Sigmoid colon (tissue), 7 donors: Measurements from ENCODE around the gene LMBR1. TPM values are rescaled to one million over a fixed set of nuclear protein-coding genes. Genes with fewer than 3 reads are reported as not detected.
"Not testable (repeated sequence)": the region's sequence is repeated elsewhere in the genome, so short reads cannot be mapped to it uniquely, and the experiment has no call there.

ENCODE experiments used
- DNase-seq: peaks from one replicate; pipeline ENCODE4 v3.0.0-alpha.2; 2019
- H3K27ac ChIP-seq, 4 donors: fragments of 200-600 bp; sonication (generic); one replicate each; pipeline ENCODE4 v1.5.1; 2016 to 2019; ENCODE audit warnings: mild to moderate bottlenecking in 1 of 4
- H3K27me3 ChIP-seq, 3 donors: fragments of 200-600 bp; sonication (generic); one replicate each; pipeline ENCODE4 v1.5.1; 2019; ENCODE audit warnings: mild to moderate bottlenecking in 1 of 3
- H3K36me3 ChIP-seq, 4 donors: fragments of 200-600 bp; sonication (generic); one replicate each; pipeline ENCODE4 v1.5.1; 2016 to 2019
- H3K4me1 ChIP-seq, 4 donors: fragments of 200-600 bp; sonication (generic); one replicate each; pipeline ENCODE4 v1.5.1; 2017 to 2019
- H3K4me3 ChIP-seq, 4 donors: fragments of 200-600 bp; sonication (generic); one replicate each; pipeline ENCODE4 v1.5.1; 2017 to 2019; ENCODE audit warnings: mild to moderate bottlenecking in 2 of 4, moderate library complexity in 1 of 4
- H3K9me3 ChIP-seq, 4 donors: fragments of 200-600 bp in 3 of 4; sonication (generic) in 3 of 4; one replicate each; pipeline versions ENCODE4 v1.5.1 to v1.6.1; 2013 to 2019
- EP300 ChIP-seq, 4 donors: sonication (generic); formaldehyde crosslinking; IDR thresholded peaks; one replicate each; pipeline ENCODE4 v1.6.1; 2017; ENCODE audit warnings: antibody characterized with exemption in 4 of 4
- POLR2A ChIP-seq, 2 donors: fragments of 450-650 bp; IDR thresholded peaks; one replicate each; pipeline ENCODE4 v1.6.1; 2016; ENCODE audit warnings: antibody characterized with exemption in 2 of 2, mild to moderate bottlenecking in 2 of 2, moderate library complexity in 2 of 2
- POLR2AphosphoS5 ChIP-seq, 4 donors: sonication (generic); formaldehyde crosslinking; IDR thresholded peaks; one replicate each; pipeline ENCODE4 v1.6.1; 2017; ENCODE audit warnings: antibody characterized with exemption in 4 of 4
- WGBS, 2 donors: extraction: QIAGEN DNeasy Blood & Tissue Kit; methylation state at CpG; one replicate each; pipeline ENCODE4 v1.1.7; 2013; 5-methylcytosine and 5-hydroxymethylcytosine counted together
- intact Hi-C: fragments of 100-400 bp; cut with DNase I; formaldehyde crosslinking; loops from one replicate; pipeline ENCODE4 v1.15.1; 2023
- polyA plus RNA-seq, 3 donors: library from polyadenylated mRNA; stranded (reverse); fragments of 200-250 nt; gene quantifications; one replicate each; pipeline ENCODE4 v1.2.3, GENCODE V29; 2013
- total RNA-seq, 4 donors: library from RNA; depleted of rRNA; stranded (reverse); fragments of >200 nt; gene quantifications; one replicate each; pipeline ENCODE4 v1.1.0, GENCODE V29; 2016
- TF ChIP-seq, protein P1 (sequence below), 4 experiments: fragments of 450-650 bp in 3 of 4; fragments of 200-600 bp in 1 of 4; IDR thresholded peaks; one replicate each; pipeline ENCODE4 v1.5.1; 2016 to 2019; ENCODE audit warnings: antibody characterized with exemption in 4 of 4, mild to moderate bottlenecking in 3 of 4, moderate library complexity in 2 of 4
- donor health status: healthy with polysubstance abuse.
- donor health status: Bipolar disorder and iron deficiency.
- donor health status: healthy.

Gene LMBR1
- total and polyA plus RNA-seq, 7 donors = 2.5 to 60.9 (median 43.9) TPM

DNA sequence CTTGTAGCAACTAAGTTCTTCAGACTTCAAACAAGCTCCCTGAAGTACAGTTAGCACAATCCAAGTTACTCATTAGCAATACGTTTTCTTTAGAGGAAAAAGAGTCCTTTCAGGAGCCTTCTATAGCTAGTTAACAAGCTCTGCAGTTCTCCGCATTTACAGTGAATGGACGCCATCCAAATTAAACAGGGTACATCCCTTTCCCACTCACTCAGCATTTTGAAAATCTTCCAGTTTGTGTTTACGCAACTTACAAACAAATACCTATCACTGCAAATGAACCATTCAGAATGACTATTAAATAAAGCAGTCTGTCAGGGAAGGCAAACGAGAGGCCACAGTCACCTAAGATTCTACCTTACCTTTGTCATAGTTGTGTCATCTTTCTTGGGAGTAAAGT is 167.9 kb downstream of the LMBR1 start:
- TF ChIP-seq POLR2A (IDR thresholded peaks at IDR 0.05) (no peak), POLR2AphosphoS5 (IDR thresholded peaks at IDR 0.05) (no peak), EP300 (IDR thresholded peaks at IDR 0.05) (no peak)
- TF ChIP-seq, protein P1, sequence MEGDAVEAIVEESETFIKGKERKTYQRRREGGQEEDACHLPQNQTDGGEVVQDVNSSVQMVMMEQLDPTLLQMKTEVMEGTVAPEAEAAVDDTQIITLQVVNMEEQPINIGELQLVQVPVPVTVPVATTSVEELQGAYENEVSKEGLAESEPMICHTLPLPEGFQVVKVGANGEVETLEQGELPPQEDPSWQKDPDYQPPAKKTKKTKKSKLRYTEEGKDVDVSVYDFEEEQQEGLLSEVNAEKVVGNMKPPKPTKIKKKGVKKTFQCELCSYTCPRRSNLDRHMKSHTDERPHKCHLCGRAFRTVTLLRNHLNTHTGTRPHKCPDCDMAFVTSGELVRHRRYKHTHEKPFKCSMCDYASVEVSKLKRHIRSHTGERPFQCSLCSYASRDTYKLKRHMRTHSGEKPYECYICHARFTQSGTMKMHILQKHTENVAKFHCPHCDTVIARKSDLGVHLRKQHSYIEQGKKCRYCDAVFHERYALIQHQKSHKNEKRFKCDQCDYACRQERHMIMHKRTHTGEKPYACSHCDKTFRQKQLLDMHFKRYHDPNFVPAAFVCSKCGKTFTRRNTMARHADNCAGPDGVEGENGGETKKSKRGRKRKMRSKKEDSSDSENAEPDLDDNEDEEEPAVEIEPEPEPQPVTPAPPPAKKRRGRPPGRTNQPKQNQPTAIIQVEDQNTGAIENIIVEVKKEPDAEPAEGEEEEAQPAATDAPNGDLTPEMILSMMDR (IDR thresholded peaks at IDR 0.05) = no peak
- DNase-seq = no peak
- Histone ChIP-seq H3K27ac (no peak overlapping the region), H3K4me1 (no peaks in the 10 kb centered on the region), H3K36me3 (peaks cover 0 to 10% (median 0%) of the 10 kb centered on the region in 4 donors), H3K27me3 (no peaks in the 10 kb centered on the region), H3K4me3 (no peak overlapping the region), H3K9me3 (no peaks in the 10 kb centered on the region)
- intact Hi-C loops = no loop called here
- WGBS, 2 donors = 16 to 71% methylated on average over 5 of the region's 5 CpGs

DNA sequence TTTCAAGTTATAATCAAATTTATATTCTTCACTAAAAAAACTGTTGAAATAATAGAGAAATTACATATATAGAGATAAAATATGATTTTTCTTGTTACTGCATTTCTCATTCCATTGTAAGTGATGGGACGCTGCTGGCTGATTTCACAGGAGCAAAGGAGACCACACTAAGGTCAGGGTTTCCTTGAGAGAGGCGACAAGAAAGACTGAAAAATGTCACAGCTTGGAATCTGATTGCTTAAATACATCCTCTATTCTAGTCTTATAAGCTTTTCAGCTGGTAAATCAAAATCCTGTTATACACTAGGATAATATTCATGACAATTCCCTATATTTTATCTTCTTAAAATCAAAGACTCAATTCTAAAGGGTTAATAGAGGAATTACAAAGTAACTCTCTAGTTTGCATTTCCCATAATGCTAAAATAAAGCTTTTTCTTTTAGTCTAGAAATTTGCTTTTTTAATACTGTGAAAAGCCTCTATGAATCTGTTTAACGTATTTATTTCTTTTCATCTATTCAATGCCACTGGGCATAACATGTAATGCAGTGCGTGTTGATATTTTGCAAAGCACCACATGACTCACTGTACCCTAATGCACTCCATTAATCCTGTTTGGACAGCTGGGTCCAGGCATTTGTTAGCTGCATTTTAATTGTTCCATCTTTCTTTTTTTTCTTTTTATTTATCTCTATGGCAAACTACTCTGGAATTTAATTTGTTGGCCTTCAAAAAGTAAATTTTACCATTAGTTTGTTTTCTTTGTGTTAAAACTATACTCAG is 170.7 kb downstream of the LMBR1 start:
- Histone ChIP-seq H3K27ac (no peak overlapping the region), H3K9me3 (no peaks in the 10 kb centered on the region), H3K36me3 (peaks cover 0 to 15% (median 0%) of the 10 kb centered on the region in 4 donors), H3K4me1 (no peaks in the 10 kb centered on the region), H3K4me3 (no peak overlapping the region), H3K27me3 (no peaks in the 10 kb centered on the region)
- intact Hi-C loops = no loop called here
- no peak for DNase-seq
- 93 to 97% methylated on average over 4 of the region's 4 CpGs for WGBS, 2 donors
- no peak for TF ChIP-seq POLR2AphosphoS5 (IDR thresholded peaks at IDR 0.05)
- TF ChIP-seq EP300 (IDR thresholded peaks at IDR 0.05) = no peak
- TF ChIP-seq POLR2A (IDR thresholded peaks at IDR 0.05) = no peak
- TF ChIP-seq, protein P1 (IDR thresholded peaks at IDR 0.05) = no peak

DNA sequence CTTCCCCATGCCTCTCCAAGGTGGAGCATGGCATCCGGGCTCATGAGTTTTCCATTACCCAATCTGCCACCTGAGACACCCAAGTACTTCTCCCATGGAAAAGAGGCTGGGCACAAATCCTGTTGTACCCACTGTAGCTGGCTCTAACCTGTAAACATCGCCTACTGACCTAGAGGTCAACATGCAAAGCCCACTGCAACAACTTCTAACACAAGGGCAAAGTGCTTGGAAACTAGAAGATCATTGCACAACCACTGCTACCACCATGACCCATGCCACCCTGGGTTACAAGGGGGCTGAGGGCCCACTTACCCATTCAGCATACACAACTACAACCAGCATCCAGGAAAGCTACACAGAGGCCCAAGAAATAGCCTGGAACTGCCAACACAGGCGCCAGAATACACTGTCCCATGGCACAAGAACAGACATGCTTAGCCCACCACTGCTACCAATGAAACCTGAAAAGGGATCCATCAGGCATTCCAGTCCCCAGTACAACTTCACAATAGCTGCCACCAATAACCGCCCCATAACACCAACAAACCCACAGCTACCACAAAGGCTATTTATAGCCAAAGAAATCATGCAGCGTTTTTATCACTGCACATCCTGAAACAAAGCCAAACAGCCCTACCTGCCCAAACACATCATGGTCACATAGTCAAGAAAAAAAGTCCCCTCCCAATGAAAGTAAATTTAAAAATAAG is 189.1 kb downstream of the LMBR1 start:
- WGBS, 2 donors = 71 to 85% methylated on average over 5 of the region's 5 CpGs
- TF ChIP-seq EP300 (IDR thresholded peaks at IDR 0.05) (no peak), POLR2AphosphoS5 (IDR thresholded peaks at IDR 0.05) (no peak), POLR2A (IDR thresholded peaks at IDR 0.05) (no peak)
- TF ChIP-seq, protein P1 (IDR thresholded peaks at IDR 0.05) = no peak
- no peak overlapping the region for H3K27ac ChIP-seq
- H3K4me1 ChIP-seq = no peaks in the 10 kb centered on the region
- peaks cover 0 to 14% (median 0%) of the 10 kb centered on the region in 4 donors for H3K36me3 ChIP-seq
- H3K27me3 ChIP-seq = no peaks in the 10 kb centered on the region
- intact Hi-C loops = no loop called here
- DNase-seq = no peak
- H3K9me3 ChIP-seq = peaks cover 0 to 6% (median 2%) of the 10 kb centered on the region in 4 donors
- H3K4me3 ChIP-seq = no peak overlapping the region

DNA sequence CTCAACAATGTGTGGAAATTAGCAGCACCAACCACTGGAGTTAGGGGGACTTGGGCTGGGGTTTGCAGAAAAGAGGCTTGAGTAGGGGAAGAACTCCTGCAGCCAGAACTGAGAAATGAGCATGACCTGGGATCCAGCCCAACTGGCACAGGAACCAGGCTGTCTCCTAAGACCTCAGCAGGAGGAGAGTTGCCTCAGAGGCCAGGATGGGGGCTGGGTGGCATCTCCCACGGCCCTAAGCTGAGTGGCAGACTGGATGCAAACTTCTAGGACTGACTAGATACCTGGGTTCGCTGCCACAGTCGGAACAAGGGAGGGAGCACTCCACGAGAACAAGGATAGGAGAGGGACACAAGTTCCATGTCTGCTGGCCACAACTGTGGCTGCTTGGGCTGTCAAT is 189.8 kb downstream of the LMBR1 start:
- no peak overlapping the region for H3K4me3 ChIP-seq
- intact Hi-C loops = no loop called here
- DNase-seq = no peak
- WGBS, 2 donors = 96% methylated on average over 4 of the region's 4 CpGs
- no peaks in the 10 kb centered on the region for H3K4me1 ChIP-seq
- no peak for TF ChIP-seq POLR2AphosphoS5 (IDR thresholded peaks at IDR 0.05)
- no peaks in the 10 kb centered on the region for H3K27me3 ChIP-seq
- H3K36me3 ChIP-seq = peaks cover 0 to 7% (median 2%) of the 10 kb centered on the region in 4 donors
- peaks cover 0 to 2% (median under 1%) of the 10 kb centered on the region in 4 donors for H3K9me3 ChIP-seq
- H3K27ac ChIP-seq = no peak overlapping the region

DNA sequence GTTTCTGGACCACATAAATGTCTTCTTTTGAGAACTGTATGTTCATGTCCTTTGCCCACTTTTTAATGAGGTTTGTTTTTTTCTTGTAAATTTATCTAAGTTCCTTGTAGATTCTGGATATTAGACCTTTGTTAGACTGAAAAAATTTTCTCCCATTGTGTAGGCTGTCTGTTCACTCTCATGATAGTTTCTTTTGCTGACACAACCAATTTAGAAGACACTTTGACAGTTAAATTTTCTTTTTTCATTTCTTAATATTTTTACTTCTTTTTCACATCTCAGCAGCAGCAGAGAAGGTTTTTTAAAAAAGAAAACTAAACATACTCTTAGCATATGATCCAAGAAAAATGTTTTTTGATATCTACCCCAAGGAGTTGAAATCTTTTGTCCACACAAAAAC is 190.6 kb downstream of the LMBR1 start:
- H3K36me3 ChIP-seq = peaks cover 0 to 8% (median 2%) of the 10 kb centered on the region in 4 donors
- no peak overlapping the region for H3K4me3 ChIP-seq
- intact Hi-C loops = no loop called here
- H3K27me3 ChIP-seq = no peaks in the 10 kb centered on the region
- no peak for DNase-seq
- H3K4me1 ChIP-seq = no peaks in the 10 kb centered on the region
- TF ChIP-seq EP300 (IDR thresholded peaks at IDR 0.05) (no peak), POLR2AphosphoS5 (IDR thresholded peaks at IDR 0.05) (no peak), POLR2A (IDR thresholded peaks at IDR 0.05) (no peak)
- TF ChIP-seq, protein P1 (IDR thresholded peaks at IDR 0.05) = no peak
- peaks cover 0 to 6% (median 2%) of the 10 kb centered on the region in 4 donors for H3K9me3 ChIP-seq
- H3K27ac ChIP-seq = no peak overlapping the region

DNA sequence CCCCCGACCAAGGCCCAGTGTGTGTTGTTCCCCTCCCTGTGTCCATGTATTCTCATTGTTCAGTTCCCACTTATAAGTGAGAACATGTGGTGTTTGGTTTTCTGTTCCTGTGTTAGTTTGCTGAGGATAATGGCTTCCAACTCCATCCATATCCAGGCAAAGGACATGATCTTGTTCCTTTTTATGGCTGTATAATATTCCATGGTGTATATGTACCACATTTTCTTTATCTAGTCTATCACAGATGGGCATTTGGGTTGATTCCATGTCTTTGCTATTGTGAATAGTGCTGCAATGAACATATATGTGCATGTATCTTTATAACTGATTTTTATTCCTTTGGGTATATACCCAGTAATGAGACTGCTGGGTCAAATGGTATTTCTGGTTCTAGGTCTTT is 191.2 kb downstream of the LMBR1 start:
- H3K9me3 ChIP-seq, H3K36me3 ChIP-seq, H3K27ac ChIP-seq, H3K4me1 ChIP-seq, intact Hi-C loops, H3K27me3 ChIP-seq, DNase-seq, H3K4me3 ChIP-seq: not testable (repeated sequence)
- 94 to 100% methylated on average over 1 of the region's 1 CpG for WGBS, 2 donors

DNA sequence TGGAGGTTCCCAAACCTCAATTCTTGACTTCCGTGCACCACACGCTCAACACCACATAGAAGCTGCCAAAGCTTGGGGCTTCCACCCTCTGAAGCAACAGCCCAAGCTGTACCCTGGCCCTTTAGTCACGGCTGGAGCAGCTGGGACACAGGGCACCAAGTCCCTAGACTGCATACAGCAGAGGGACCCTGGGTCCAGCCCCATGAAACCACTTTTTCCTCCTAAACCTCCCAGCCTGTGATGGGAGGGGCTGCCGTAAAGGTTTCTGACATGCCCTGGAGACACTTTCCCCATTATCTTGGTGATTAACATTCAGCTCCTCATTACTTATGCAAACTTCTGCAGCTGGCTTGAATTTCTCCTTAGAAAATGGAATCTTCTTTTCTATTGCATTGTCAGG is 194.5 kb downstream of the LMBR1 start:
- WGBS, 2 donors = 97 to 98% methylated on average over 4 of the region's 4 CpGs
- DNase-seq, H3K27ac ChIP-seq, H3K4me1 ChIP-seq, H3K4me3 ChIP-seq, H3K27me3 ChIP-seq, intact Hi-C loops, H3K9me3 ChIP-seq, H3K36me3 ChIP-seq: not testable (repeated sequence)

DNA sequence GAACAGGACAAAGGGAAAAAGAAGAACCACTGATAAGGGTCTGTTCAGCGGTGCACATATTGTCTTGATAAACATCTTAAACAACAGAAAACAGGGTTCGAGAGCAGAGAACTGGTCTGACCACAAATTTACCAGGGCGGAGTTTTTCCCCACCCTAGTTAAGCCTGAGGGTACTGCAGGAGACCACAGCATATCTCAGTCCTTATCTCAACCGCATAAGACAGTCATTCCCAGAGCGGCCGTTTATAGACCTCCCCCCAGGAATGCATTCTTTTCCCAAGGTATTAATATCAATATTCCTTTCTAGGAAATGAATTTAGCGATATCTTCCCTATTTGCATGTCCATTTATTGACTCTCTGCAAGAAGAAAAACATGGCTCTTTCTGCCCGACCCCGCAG is 195.7 kb downstream of the LMBR1 start:
- H3K9me3 ChIP-seq, H3K4me1 ChIP-seq, H3K4me3 ChIP-seq, H3K36me3 ChIP-seq, intact Hi-C loops, H3K27ac ChIP-seq, DNase-seq, H3K27me3 ChIP-seq: not testable (repeated sequence)
- WGBS, 2 donors = 96 to 97% methylated on average over 9 of the region's 9 CpGs
